ENCODE data around the gene SZRD1. TPM values are rescaled to one million over a fixed set of nuclear protein-coding genes. Genes with fewer than 3 reads are reported as not detected.

Gene SZRD1, protein sequence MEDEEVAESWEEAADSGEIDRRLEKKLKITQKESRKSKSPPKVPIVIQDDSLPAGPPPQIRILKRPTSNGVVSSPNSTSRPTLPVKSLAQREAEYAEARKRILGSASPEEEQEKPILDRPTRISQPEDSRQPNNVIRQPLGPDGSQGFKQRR
- total RNA-seq = 10 to 100 TPM; 79.4 to 85.4 TPM

DNA sequence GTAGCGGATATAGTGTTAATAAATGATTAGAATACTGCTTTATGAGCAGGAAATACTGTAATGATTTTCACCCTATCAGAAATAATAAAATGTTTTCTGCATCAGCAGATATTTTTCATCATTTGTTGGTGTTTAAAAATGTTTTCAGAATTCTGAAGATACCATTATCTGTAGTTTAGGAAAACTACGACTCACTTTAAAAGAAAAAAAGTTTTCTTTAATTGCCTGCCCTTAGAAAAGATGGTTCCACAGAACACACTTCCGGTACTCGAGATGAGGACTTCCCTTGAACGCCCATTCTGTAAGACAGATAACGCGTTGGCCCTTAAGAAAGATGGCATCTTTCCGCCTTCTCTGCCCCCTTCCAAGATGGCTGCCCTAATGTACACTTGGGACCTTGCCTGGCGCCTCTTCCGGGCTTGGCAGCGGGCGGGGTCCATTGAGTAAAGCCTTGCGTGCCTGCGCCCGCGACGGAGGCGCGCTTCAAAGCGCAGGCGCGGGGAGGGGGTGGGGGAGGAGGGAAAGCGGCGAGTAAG, at the start of gene SZRD1:
Gene SZRD1, plus strand, starts transcription at position 521 of the 536 bp plus-strand sequence. CDS start 16 bp downstream, outside the sequence.
- Histone ChIP-seq H3K36me3 (no peaks in the 10 kb centered on the region), H3K9me3 (no peaks in the 10 kb centered on the region), H3K4me1 (ENCODE audit: control insufficient read depth in 1 of 2, low read depth in 2 of 2) (peaks cover 31 to 69% of the 10 kb centered on the region in 2 donors), H3K27ac (peak within 1 kb of the TSS; percentile 89 to 97), H3K27me3 (replicated peaks; ENCODE audit: insufficient read depth) (no peaks in the 10 kb centered on the region), H3K4me3 (peak within 1 kb of the TSS; percentile 82)
- ATAC-seq (ENCODE audit: insufficient number of reproducible peaks, low FRiP score, low read depth) (peak; percentile 85), DNase-seq (ENCODE audit: low spot score) (peak; percentile 90)
- TF ChIP-seq, protein P1, sequence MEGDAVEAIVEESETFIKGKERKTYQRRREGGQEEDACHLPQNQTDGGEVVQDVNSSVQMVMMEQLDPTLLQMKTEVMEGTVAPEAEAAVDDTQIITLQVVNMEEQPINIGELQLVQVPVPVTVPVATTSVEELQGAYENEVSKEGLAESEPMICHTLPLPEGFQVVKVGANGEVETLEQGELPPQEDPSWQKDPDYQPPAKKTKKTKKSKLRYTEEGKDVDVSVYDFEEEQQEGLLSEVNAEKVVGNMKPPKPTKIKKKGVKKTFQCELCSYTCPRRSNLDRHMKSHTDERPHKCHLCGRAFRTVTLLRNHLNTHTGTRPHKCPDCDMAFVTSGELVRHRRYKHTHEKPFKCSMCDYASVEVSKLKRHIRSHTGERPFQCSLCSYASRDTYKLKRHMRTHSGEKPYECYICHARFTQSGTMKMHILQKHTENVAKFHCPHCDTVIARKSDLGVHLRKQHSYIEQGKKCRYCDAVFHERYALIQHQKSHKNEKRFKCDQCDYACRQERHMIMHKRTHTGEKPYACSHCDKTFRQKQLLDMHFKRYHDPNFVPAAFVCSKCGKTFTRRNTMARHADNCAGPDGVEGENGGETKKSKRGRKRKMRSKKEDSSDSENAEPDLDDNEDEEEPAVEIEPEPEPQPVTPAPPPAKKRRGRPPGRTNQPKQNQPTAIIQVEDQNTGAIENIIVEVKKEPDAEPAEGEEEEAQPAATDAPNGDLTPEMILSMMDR (IDR thresholded peaks at IDR 0.05) = no peak

GRCh38 chr1:16318555-16318954, 48.5 kb upstream of the SZRD1 start:
- peaks cover 12% of the 10 kb centered on the region for H3K36me3 ChIP-seq
- H3K27ac ChIP-seq = peak overlapping the region; percentile 25 to 42

GRCh38 chr1:16321176-16321867, 45.7 kb upstream of the SZRD1 start:
- H3K36me3 ChIP-seq = no peaks in the 10 kb centered on the region
- TF ChIP-seq, protein P1 (IDR thresholded peaks at IDR 0.05) = no peak
- no peaks in the 10 kb centered on the region for H3K9me3 ChIP-seq
- no peaks in the 10 kb centered on the region for H3K27me3 ChIP-seq (replicated peaks; ENCODE audit: insufficient read depth)
- H3K4me1 ChIP-seq (ENCODE audit: control insufficient read depth in 1 of 2, low read depth in 2 of 2) = peaks cover 58 to 97% of the 10 kb centered on the region in 2 donors
- ATAC-seq (ENCODE audit: insufficient number of reproducible peaks, low FRiP score, low read depth) = no peak
- peak overlapping the region; percentile 15 to 42 for H3K27ac ChIP-seq
- no peak overlapping the region for H3K4me3 ChIP-seq
- no peak for DNase-seq (ENCODE audit: low spot score)

More at GRCh38 chr1:16318555-16318954, 48.5 kb upstream of the SZRD1 start:
- Histone ChIP-seq H3K27me3 (replicated peaks; ENCODE audit: insufficient read depth) (no peaks in the 10 kb centered on the region), H3K9me3 (no peaks in the 10 kb centered on the region), H3K4me3 (peak overlapping the region; percentile 25), H3K4me1 (ENCODE audit: control insufficient read depth in 1 of 2, low read depth in 2 of 2) (peaks cover 47 to 87% of the 10 kb centered on the region in 2 donors)
- TF ChIP-seq, protein P1 (IDR thresholded peaks at IDR 0.05) = no peak
- DNase-seq (ENCODE audit: low spot score) = no peak
- ATAC-seq (ENCODE audit: insufficient number of reproducible peaks, low FRiP score, low read depth) = no peak

DNA sequence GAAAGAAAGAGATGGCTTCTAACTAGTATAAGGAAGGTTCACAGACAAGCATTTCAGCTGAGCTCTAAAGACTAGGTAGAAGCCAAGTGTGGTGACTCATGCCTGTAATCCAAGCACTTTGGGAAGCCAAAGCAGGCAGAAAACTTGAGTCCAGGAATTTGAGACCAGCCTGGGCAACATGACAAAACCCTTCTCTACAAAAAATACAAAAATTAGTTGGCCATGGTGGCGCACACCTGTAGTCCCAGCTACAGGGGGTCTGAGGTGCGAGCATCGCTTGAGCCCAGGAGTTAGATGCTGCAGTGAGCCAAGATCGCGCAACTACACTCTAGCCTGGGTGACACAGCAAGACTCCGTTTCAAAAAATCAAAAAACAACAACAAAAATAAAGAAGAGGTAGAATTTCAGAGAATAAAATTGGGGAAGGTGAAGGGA, 42.6 kb upstream of the SZRD1 start:
- peak; percentile 69 for ATAC-seq (ENCODE audit: insufficient number of reproducible peaks, low FRiP score, low read depth)
- Histone ChIP-seq H3K4me1 (ENCODE audit: control insufficient read depth in 1 of 2, low read depth in 2 of 2) (peaks cover 36 to 89% of the 10 kb centered on the region in 2 donors), H3K27me3 (replicated peaks; ENCODE audit: insufficient read depth) (no peaks in the 10 kb centered on the region), H3K27ac (peak overlapping the region; percentile 33 to 38), H3K9me3 (no peaks in the 10 kb centered on the region), H3K36me3 (no peaks in the 10 kb centered on the region), H3K4me3 (no peak overlapping the region)
- peak; percentile 27 for DNase-seq (ENCODE audit: low spot score)
- TF ChIP-seq, protein P1 (IDR thresholded peaks at IDR 0.05) = no peak

DNA sequence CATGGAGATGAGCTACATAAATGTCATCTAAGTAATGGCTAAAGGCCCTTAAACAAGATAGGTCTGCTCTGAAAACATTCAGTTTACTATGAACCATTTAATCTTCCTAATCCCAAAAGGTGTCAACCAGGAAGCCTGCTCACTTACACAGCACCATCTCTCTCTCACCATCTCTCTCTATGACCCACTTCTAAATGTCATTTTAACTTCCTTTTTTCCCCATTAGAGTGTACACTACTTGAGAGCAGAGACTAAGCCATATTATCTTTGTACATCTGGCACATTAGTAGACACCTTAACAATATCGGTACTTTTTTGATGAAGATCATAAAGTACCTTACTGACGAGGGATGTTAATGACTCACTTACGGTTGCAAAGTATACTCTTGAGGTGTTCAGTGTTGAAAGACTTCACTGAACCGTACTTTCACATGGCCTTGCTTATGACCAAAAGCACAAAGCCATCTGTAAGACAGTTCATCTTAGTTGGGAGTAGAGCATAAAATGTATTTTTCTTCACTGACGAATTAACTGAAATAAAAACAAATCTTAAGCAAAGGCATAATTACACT, 40.1 kb upstream of the SZRD1 start:
- Histone ChIP-seq H3K27ac (peak overlapping the region; percentile 25 to 35), H3K4me1 (ENCODE audit: control insufficient read depth in 1 of 2, low read depth in 2 of 2) (peaks cover 19 to 74% of the 10 kb centered on the region in 2 donors), H3K36me3 (no peaks in the 10 kb centered on the region), H3K27me3 (replicated peaks; ENCODE audit: insufficient read depth) (no peaks in the 10 kb centered on the region), H3K9me3 (no peaks in the 10 kb centered on the region), H3K4me3 (no peak overlapping the region)
- DNase-seq (ENCODE audit: low spot score) (no peak), ATAC-seq (ENCODE audit: insufficient number of reproducible peaks, low FRiP score, low read depth) (no peak)
- TF ChIP-seq, protein P1 (IDR thresholded peaks at IDR 0.05) = no peak

All from thoracic aorta (tissue), 2 donors.